ENCODE data around the gene VPS45.

VPS45 gene

DNA sequence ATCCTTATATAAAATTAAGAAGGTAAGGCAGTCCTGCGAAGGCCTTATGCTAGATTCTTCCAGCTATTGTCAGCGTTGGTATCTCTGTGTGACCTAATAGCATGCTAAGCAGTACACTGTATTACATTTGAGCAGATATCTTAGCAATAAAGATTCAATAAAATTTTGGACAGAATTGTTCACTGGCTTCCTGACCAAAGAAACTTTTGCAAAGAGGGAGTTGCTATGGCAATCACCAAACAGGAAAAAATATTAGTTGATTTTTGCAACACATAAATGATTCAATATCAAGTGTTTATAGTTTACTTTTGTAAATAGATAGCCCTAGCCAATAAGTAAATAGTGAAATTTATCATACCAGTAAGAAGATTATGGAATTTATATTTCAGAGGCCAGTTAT lies 51.1 kb downstream of the VPS45 start (continued):
- no peak for TF ChIP-seq ZNF24 (tag by site-specific recombination; IDR thresholded peaks at IDR 0.05)
- TF ChIP-seq ZNF391 (tag by site-specific recombination; IDR thresholded peaks at IDR 0.05; ENCODE audit: borderline replicate concordance, low read depth), result no peak
- no peak for TF ChIP-seq ZNF341 (tag by site-specific recombination; IDR thresholded peaks at IDR 0.05; ENCODE audit: low read depth)
- TF ChIP-seq ZNF701 (tag by site-specific recombination; IDR thresholded peaks at IDR 0.05), result no peak
- TF ChIP-seq, protein P1, sequence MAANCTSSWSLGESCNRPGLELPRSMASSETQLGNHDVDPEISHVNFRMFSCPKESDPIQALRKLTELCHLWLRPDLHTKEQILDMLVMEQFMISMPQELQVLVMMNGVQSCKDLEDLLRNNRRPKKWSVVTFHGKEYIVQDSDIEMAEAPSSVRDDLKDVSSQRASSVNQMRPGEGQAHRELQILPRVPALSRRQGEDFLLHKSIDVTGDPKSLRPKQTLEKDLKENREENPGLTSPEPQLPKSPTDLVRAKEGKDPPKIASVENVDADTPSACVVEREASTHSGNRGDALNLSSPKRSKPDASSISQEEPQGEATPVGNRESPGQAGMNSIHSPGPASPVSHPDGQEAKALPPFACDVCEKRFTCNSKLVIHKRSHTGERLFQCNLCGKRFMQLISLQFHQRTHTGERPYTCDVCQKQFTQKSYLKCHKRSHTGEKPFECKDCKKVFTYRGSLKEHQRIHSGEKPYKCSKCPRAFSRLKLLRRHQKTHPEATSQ (tag by site-specific recombination; IDR thresholded peaks at IDR 0.05), result no peak
- no peak for TF ChIP-seq YY1 (tag by site-specific recombination; IDR thresholded peaks at IDR 0.05)
- no peak for TF ChIP-seq OVOL3 (tag by site-specific recombination; IDR thresholded peaks at IDR 0.05)
- no peak for TF ChIP-seq ZBTB8A (tag by site-specific recombination; IDR thresholded peaks at IDR 0.05)
- TF ChIP-seq, protein P2, sequence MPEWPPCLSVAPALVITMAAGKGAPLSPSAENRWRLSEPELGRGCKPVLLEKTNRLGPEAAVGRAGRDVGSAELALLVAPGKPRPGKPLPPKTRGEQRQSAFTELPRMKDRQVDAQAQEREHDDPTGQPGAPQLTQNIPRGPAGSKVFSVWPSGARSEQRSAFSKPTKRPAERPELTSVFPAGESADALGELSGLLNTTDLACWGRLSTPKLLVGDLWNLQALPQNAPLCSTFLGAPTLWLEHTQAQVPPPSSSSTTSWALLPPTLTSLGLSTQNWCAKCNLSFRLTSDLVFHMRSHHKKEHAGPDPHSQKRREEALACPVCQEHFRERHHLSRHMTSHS (tag by site-specific recombination; IDR thresholded peaks at IDR 0.05), result no peak
- TF ChIP-seq, protein P3, sequence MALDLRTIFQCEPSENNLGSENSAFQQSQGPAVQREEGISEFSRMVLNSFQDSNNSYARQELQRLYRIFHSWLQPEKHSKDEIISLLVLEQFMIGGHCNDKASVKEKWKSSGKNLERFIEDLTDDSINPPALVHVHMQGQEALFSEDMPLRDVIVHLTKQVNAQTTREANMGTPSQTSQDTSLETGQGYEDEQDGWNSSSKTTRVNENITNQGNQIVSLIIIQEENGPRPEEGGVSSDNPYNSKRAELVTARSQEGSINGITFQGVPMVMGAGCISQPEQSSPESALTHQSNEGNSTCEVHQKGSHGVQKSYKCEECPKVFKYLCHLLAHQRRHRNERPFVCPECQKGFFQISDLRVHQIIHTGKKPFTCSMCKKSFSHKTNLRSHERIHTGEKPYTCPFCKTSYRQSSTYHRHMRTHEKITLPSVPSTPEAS (tag by site-specific recombination; IDR thresholded peaks at IDR 0.05), result no peak

DNA sequence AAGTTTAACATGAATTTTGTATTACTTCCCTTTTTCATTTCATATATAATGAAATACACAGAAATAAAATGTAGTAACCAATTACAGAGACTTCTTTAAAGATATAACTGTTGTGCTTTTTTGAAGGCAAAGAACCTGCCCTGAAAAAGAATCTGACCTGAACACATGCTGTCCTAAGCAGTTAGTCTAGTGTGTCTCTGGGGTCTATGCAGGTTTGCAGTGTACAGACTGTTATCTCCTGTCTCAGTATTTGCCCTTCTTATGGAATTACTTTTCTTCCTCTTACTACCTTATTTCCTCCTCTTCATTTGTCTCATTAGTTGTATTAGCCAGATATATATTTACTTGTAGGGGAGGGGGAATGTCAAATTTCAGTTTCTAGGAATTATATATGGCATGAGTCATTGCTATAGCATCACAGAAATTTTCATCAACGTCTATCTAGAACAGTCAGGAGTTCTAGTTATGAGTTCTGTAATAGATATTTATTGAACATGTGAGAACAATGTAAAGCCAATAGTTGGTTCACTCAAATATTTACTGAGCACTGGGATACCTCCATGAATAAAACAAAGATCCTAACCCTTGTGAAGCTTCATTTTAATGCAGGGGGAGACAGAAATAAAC lies 53.8 kb downstream of the VPS45 start:
- H3K36me3 ChIP-seq (ENCODE audit: control insufficient read depth in 2 of 2, insufficient read depth in 1 of 2, low read length in 2 of 2), result peaks cover 0 to 9% of the 10 kb centered on the region in 2 experiments
- ChIA-PET CTCF (no interaction called here), POLR2A (no interaction called here)
- H3K27ac ChIP-seq (ENCODE audit: extremely low read depth, low read depth, low read length), result no peak overlapping the region
- H3K9me3 ChIP-seq (ENCODE audit: control insufficient read depth, insufficient read depth, low read depth, low read length), result no peaks in the 10 kb centered on the region
- H3K4me1 ChIP-seq (ENCODE audit: control insufficient read depth, insufficient read depth, low read length), result no peaks in the 10 kb centered on the region
- no peak overlapping the region for H3K4me3 ChIP-seq (ENCODE audit: low read depth, low read length)
- TF ChIP-seq ZNF792 (tag by site-specific recombination; IDR thresholded peaks at IDR 0.05) (no peak), SCRT1 (tag by site-specific recombination; IDR thresholded peaks at IDR 0.05; ENCODE audit: borderline replicate concordance) (no peak), ZNF48 (tag by site-specific recombination; IDR thresholded peaks at IDR 0.05) (no peak), ZNF843 (tag by site-specific recombination; IDR thresholded peaks at IDR 0.05) (no peak), WT1 (tag by site-specific recombination; IDR thresholded peaks at IDR 0.05) (no peak), ZNF341 (tag by site-specific recombination; IDR thresholded peaks at IDR 0.05; ENCODE audit: low read depth) (no peak), TCF7L2 (IDR thresholded peaks at IDR 0.05; ENCODE audit: borderline replicate concordance, low read depth, low read length) (no peak), KLF10 (tag by site-specific recombination; IDR thresholded peaks at IDR 0.05) (no peak), ZNF514 (tag by site-specific recombination; IDR thresholded peaks at IDR 0.05) (no peak), ZEB2 (tag by site-specific recombination; IDR thresholded peaks at IDR 0.05) (no peak), MEIS1 (CRISPR knock-in tag; IDR thresholded peaks at IDR 0.05; ENCODE audit: borderline replicate concordance) (no peak), ZBTB7A (tag by site-specific recombination; IDR thresholded peaks at IDR 0.05; ENCODE audit: low read depth) (no peak), GLI2 (tag by site-specific recombination; IDR thresholded peaks at IDR 0.05; ENCODE audit: borderline replicate concordance, low read depth) (no peak), ZNF211 (tag by site-specific recombination; IDR thresholded peaks at IDR 0.05; ENCODE audit: low read depth) (no peak)
- TF ChIP-seq, protein P4, sequence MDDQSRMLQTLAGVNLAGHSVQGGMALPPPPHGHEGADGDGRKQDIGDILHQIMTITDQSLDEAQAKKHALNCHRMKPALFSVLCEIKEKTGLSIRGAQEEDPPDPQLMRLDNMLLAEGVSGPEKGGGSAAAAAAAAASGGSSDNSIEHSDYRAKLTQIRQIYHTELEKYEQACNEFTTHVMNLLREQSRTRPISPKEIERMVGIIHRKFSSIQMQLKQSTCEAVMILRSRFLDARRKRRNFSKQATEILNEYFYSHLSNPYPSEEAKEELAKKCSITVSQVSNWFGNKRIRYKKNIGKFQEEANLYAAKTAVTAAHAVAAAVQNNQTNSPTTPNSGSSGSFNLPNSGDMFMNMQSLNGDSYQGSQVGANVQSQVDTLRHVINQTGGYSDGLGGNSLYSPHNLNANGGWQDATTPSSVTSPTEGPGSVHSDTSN (CRISPR knock-in tag; IDR thresholded peaks at IDR 0.05), result no peak
- TF ChIP-seq, protein P5, sequence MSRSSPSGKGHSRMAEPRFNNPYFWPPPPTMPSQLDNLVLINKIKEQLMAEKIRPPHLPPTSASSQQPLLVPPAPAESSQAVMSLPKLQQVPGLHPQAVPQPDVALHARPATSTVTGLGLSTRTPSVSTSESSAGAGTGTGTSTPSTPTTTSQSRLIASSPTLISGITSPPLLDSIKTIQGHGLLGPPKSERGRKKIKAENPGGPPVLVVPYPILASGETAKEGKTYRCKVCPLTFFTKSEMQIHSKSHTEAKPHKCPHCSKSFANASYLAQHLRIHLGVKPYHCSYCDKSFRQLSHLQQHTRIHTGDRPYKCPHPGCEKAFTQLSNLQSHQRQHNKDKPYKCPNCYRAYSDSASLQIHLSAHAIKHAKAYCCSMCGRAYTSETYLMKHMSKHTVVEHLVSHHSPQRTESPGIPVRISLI (tag by site-specific recombination; IDR thresholded peaks at IDR 0.05), result no peak
- TF ChIP-seq, protein P6, sequence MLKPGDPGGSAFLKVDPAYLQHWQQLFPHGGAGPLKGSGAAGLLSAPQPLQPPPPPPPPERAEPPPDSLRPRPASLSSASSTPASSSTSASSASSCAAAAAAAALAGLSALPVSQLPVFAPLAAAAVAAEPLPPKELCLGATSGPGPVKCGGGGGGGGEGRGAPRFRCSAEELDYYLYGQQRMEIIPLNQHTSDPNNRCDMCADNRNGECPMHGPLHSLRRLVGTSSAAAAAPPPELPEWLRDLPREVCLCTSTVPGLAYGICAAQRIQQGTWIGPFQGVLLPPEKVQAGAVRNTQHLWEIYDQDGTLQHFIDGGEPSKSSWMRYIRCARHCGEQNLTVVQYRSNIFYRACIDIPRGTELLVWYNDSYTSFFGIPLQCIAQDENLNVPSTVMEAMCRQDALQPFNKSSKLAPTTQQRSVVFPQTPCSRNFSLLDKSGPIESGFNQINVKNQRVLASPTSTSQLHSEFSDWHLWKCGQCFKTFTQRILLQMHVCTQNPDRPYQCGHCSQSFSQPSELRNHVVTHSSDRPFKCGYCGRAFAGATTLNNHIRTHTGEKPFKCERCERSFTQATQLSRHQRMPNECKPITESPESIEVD (tag by site-specific recombination; IDR thresholded peaks at IDR 0.05), result no peak
- TF ChIP-seq, protein P7, sequence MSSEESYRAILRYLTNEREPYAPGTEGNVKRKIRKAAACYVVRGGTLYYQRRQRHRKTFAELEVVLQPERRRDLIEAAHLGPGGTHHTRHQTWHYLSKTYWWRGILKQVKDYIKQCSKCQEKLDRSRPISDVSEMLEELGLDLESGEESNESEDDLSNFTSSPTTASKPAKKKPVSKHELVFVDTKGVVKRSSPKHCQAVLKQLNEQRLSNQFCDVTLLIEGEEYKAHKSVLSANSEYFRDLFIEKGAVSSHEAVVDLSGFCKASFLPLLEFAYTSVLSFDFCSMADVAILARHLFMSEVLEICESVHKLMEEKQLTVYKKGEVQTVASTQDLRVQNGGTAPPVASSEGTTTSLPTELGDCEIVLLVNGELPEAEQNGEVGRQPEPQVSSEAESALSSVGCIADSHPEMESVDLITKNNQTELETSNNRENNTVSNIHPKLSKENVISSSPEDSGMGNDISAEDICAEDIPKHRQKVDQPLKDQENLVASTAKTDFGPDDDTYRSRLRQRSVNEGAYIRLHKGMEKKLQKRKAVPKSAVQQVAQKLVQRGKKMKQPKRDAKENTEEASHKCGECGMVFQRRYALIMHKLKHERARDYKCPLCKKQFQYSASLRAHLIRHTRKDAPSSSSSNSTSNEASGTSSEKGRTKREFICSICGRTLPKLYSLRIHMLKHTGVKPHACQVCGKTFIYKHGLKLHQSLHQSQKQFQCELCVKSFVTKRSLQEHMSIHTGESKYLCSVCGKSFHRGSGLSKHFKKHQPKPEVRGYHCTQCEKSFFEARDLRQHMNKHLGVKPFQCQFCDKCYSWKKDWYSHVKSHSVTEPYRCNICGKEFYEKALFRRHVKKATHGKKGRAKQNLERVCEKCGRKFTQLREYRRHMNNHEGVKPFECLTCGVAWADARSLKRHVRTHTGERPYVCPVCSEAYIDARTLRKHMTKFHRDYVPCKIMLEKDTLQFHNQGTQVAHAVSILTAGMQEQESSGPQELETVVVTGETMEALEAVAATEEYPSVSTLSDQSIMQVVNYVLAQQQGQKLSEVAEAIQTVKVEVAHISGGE (tag by site-specific recombination; conservative IDR thresholded peaks at IDR 0.05; ENCODE audit: low read depth), result no peak
